ENCODE results near the gene SYNC.
"Not testable (repeated sequence)": the region's sequence is repeated elsewhere in the genome, so short reads cannot be mapped to it uniquely, and the experiment has no call there.

Gene SYNC

GRCh38 chr1:32642292-32642827, 60.2 kb downstream of the SYNC start:
- DNase-seq (ENCODE audit: low read depth in 3 of 3) = not testable (repeated sequence)

GRCh38 chr1:32639489-32640075, 63.0 kb downstream of the SYNC start:
- no peak for DNase-seq (ENCODE audit: low read depth in 3 of 3)

- DNase-seq (ENCODE audit: low read depth in 3 of 3) = no peak
Measured at GRCh38 chr1:32636914-32637645, 65.5 kb downstream of the SYNC start.

- no peak for DNase-seq (ENCODE audit: low read depth in 3 of 3)
Measured at GRCh38 chr1:32635508-32636277, 66.9 kb downstream of the SYNC start.

- no peak for DNase-seq (ENCODE audit: low read depth in 3 of 3)
Measured at GRCh38 chr1:32632829-32633228, 69.7 kb downstream of the SYNC start.

- DNase-seq (ENCODE audit: low read depth in 3 of 3) = not testable (repeated sequence)
Measured at GRCh38 chr1:32630173-32630572, 72.4 kb downstream of the SYNC start.

Data from stimulated activated CD4-positive, alpha-beta T cell treated with anti-CD3 and anti-CD28 coated beads, TNF-alpha, amount 100 ng/mL, for 48 hours (primary cell).